GM18858 (cell line): ENCODE data around the gene UGT1A5.

ENCODE experiments used
- ATAC-seq: cut with Tn5 transposase; IDR thresholded peaks from one replicate; pipeline ENCODE4 v1.9.1; 2021; ENCODE audit not compliant: unreplicated experiment

Gene UGT1A5

GRCh38 chr2:233822101-233822771, 109.5 kb downstream of the UGT1A5 start:
- ATAC-seq: no peak
